ENCODE measurements around the gene CD82.
A peak's percentile ranks its signal among the peaks of the same experiment; 100 is the strongest.

The CD82 gene

GRCh38 chr11:44565211-44565952, at the start of gene CD82:
TSS of gene CD82 (plus strand) at chr11:44565663. CDS start at chr11:44594663, 29,000 bp downstream.
- peak; percentile 90 for DNase-seq

- no peak for DNase-seq
These were observed 48.6 kb upstream of the CD82 start for GRCh38 chr11:44516688-44517507.

GRCh38 chr11:44517541-44517940, 47.9 kb upstream of the CD82 start:
- no peak for DNase-seq

GRCh38 chr11:44518968-44519550, 46.4 kb upstream of the CD82 start:
- DNase-seq, result no peak

GRCh38 chr11:44519989-44520737, 45.3 kb upstream of the CD82 start:
- DNase-seq, result no peak

- no peak for DNase-seq
These were observed 44.3 kb upstream of the CD82 start for GRCh38 chr11:44521148-44521547.

- DNase-seq, result no peak
These were observed 43.2 kb upstream of the CD82 start for GRCh38 chr11:44522294-44522693.

- DNase-seq, result no peak
These were observed 41.1 kb upstream of the CD82 start for GRCh38 chr11:44524346-44524745.

GRCh38 chr11:44524751-44525201, 40.7 kb upstream of the CD82 start:
- DNase-seq, result no peak

- no peak for DNase-seq
These were observed 39.8 kb upstream of the CD82 start for GRCh38 chr11:44525473-44526252.

- no peak for DNase-seq
These were observed 39.0 kb upstream of the CD82 start for GRCh38 chr11:44526438-44526837.

- DNase-seq, result no peak
These were observed 38.0 kb upstream of the CD82 start for GRCh38 chr11:44527476-44527875.

GRCh38 chr11:44528103-44528502, 37.4 kb upstream of the CD82 start:
- no peak for DNase-seq

GRCh38 chr11:44528581-44528980, 36.9 kb upstream of the CD82 start:
- DNase-seq, result no peak

GRCh38 chr11:44529895-44530412, 35.5 kb upstream of the CD82 start:
- DNase-seq, result no peak

GRCh38 chr11:44530413-44531115, 34.9 kb upstream of the CD82 start:
- no peak for DNase-seq

GRCh38 chr11:44531116-44531504, 34.4 kb upstream of the CD82 start:
- DNase-seq, result no peak

- DNase-seq, result no peak
These were observed 33.8 kb upstream of the CD82 start for GRCh38 chr11:44531636-44532035.

GRCh38 chr11:44532809-44533208, 32.7 kb upstream of the CD82 start:
- no peak for DNase-seq

GRCh38 chr11:44533921-44534711, 31.3 kb upstream of the CD82 start:
- no peak for DNase-seq
